T47D (cell line): ENCODE measurements around the gene EIF4A3.

ENCODE experiments used
- DNase-seq, 2 experiments: peaks; one replicate each; pipeline versions ENCODE4 v3.0.0 to v3.0.0-alpha.2; 2011 to 2012; ENCODE audit warnings: low read depth in 1 of 2, low spot score in 1 of 2
- JUND ChIP-seq: IDR thresholded peaks from 2 replicates; pipeline ENCODE4 v1.6.1; 2012; ENCODE audit warnings: low read depth
- in situ Hi-C: cut with HindIII; loops from 2 replicates; pipeline ENCODE4 v1.10.0; 2016; ENCODE audit warnings: low sequenced_read_pairs, low pct_unique_long_range_greater_than_20kb

The EIF4A3 gene

GRCh38 chr17:80183581-80184422 is 36.9 kb upstream of the EIF4A3 start:
- no peak for TF ChIP-seq JUND
- no peak for DNase-seq

GRCh38 chr17:80182845-80183223 is 35.9 kb upstream of the EIF4A3 start:
- in situ Hi-C loops: no loop called here
- no peak for DNase-seq
- TF ChIP-seq JUND: no peak

More at GRCh38 chr17:80183581-80184422, 36.9 kb upstream of the EIF4A3 start:
- in situ Hi-C loops: no loop called here

- in situ Hi-C loops: no loop called here
- DNase-seq: no peak
- TF ChIP-seq JUND: no peak
Observed at GRCh38 chr17:80182118-80182844, 35.4 kb upstream of the EIF4A3 start.

GRCh38 chr17:80181431-80181830 is 34.5 kb upstream of the EIF4A3 start:
- in situ Hi-C loops: no loop called here
- no peak for TF ChIP-seq JUND
- DNase-seq: no peak

GRCh38 chr17:80180192-80180591 is 33.3 kb upstream of the EIF4A3 start:
- TF ChIP-seq JUND: no peak
- DNase-seq: no peak

DNA sequence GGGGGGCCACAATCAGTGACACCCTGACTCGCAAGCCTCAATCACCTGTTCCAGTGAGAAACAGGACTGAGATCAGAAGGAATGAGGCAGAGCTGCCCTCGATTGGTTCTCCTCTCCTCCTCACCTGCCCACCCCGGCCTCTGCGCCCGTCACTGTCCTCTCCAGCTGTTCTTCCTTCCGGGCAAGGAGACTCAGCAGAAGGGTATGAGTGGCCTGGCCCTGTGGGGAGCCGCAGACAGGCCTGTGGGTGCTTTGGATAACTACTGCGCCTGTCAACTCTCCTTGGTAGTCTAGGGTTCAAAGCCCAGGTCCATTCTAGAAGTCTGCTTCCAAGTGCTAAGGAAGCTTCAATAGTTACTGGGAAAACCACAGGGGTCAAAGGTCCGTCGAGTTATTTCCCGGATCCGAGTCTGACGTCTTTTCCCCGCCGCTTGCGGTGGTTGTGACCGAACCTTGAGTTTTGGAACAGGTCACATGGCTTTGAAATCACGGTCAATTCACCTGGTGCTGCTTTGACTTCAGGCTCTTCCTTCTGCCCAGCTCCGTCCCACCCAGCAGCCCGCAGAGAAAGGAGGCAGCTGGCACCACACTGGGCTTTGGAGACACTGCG is 31.2 kb upstream of the EIF4A3 start:
- TF ChIP-seq JUND: no peak
- DNase-seq: no peak
- in situ Hi-C loops: no loop called here

More at GRCh38 chr17:80180192-80180591, 33.3 kb upstream of the EIF4A3 start:
- in situ Hi-C loops: no loop called here

DNA sequence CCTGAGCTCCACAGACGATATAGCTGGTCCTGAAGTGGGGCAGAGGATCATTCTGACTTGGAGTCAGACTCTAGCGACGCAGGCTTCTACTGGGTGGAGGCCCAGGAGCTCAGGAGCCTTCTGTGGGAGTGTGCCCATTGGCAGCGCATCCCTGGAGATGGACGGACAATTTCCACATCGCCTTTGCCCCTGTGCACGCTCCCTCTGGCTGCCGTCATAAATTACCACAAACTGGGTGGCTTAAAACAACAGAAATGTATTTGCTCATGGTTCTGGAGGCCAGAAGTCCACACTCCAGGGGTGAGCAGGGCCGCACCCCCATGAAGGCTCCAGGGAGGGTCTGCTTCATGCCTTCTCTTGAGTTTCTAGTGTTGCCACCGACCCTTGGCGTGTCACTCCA is 29.8 kb upstream of the EIF4A3 start:
- no peak for TF ChIP-seq JUND
- DNase-seq: no peak
- in situ Hi-C loops: no loop called here

- no peak for TF ChIP-seq JUND
- no peak for DNase-seq
- in situ Hi-C loops: no loop called here
Observed at GRCh38 chr17:80173916-80174315, 27.0 kb upstream of the EIF4A3 start.

DNA sequence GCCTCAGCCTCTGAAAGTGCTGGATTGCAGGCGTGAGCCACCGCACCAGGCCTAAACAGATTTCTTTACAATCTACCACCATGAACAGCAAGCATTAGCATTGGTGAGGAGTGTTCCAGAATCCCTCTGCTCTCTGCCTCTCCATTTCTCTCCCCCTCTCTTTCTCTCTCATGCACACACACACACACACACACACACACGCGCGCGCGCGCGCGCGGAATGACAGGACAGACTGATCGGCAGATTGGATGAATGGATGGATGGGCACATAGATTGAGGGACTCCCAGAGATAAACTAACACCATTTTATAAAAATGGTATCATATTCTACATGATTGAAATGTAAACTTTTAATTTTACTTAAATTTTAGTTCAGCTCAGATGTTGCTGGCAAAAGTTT is 26.2 kb upstream of the EIF4A3 start:
- no peak for DNase-seq
- no peak for TF ChIP-seq JUND
- in situ Hi-C loops: no loop called here

DNA sequence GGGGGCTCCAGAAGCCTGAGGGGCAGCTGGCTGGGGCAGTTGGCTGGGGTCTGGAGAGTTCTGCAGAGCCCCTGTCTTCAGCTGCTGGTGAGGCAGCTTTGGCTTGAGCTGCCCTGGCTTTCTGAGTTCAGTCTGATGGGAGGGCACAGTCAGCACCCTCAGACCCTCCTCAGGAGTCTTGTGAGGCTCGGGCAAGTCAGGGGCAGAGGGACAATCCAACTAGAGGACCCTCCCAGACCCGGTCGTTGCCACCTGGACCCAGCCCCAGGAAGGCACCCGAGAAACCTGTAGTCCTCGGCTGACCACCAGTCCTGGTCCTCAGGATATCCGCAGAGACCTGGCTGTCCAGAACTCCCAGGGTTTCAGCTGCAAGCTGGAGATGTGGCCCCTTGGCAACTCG is 24.8 kb upstream of the EIF4A3 start:
- no peak for DNase-seq
- no peak for TF ChIP-seq JUND
- in situ Hi-C loops: no loop called here

- TF ChIP-seq JUND: no peak
- DNase-seq: peak; percentile 83 to 97
- in situ Hi-C loops: no loop called here
Observed at GRCh38 chr17:80169784-80170500, 23.0 kb upstream of the EIF4A3 start, which contains the start of gene CARD14. CARD14 (plus strand) TSS chr17:80170030; CDS start chr17:80181439, 11,409 bp downstream.

- TF ChIP-seq JUND: no peak
- DNase-seq: no peak
- in situ Hi-C loops: no loop called here
Observed at GRCh38 chr17:80169107-80169506, 22.2 kb upstream of the EIF4A3 start.
